Measurements from ENCODE around the gene SEC61A2. TPM values are rescaled to one million over a fixed set of nuclear protein-coding genes. Genes with fewer than 3 reads are reported as not detected.

SEC61A2 gene
- total and polyA plus RNA-seq, 2 donors (not counting 3 experiments of a cell fraction or from before 2014, with no cell fraction given) = 7.3 to 7.5 TPM

DNA sequence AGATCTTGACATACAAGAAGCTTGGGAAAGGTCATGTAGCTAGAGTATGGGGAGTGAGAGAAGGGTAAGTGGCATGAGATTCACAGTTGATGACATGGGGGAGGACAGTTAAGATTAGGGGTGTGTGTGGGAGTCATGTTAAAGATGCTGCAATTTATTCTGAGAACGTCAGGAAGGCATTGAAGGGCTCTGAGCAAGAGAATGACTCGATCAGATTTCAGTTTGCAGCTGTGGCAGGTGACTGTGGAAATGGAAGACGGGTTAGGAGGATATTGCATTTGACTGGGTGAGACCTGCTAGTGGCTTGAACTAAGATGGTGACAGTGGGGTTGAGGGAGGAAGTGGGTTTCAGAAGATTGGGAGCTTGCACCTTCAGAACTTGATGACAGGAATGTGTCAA lies 72.1 kb downstream of the SEC61A2 start:
- H4K20me1 ChIP-seq (replicated peaks; ENCODE audit: control insufficient read depth, extremely low read depth, insufficient read depth, low read length) = no peaks in the 10 kb centered on the region
- POLR2A ChIA-PET = no interaction called here
- H3K4me2 ChIP-seq (ENCODE audit: insufficient read depth, low read length) = no peak overlapping the region
- H3K4me3 ChIP-seq (replicated peaks in 1 of 3; ENCODE audit: insufficient read depth in 1 of 3, low read depth in 1 of 3, low read length in 3 of 3) = no peak overlapping the region
- TF ChIP-seq, protein P1, sequence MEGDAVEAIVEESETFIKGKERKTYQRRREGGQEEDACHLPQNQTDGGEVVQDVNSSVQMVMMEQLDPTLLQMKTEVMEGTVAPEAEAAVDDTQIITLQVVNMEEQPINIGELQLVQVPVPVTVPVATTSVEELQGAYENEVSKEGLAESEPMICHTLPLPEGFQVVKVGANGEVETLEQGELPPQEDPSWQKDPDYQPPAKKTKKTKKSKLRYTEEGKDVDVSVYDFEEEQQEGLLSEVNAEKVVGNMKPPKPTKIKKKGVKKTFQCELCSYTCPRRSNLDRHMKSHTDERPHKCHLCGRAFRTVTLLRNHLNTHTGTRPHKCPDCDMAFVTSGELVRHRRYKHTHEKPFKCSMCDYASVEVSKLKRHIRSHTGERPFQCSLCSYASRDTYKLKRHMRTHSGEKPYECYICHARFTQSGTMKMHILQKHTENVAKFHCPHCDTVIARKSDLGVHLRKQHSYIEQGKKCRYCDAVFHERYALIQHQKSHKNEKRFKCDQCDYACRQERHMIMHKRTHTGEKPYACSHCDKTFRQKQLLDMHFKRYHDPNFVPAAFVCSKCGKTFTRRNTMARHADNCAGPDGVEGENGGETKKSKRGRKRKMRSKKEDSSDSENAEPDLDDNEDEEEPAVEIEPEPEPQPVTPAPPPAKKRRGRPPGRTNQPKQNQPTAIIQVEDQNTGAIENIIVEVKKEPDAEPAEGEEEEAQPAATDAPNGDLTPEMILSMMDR (IDR thresholded peaks at IDR 0.05; ENCODE audit: extremely low read depth in 1 of 2, insufficient read depth in 1 of 2, low read depth in 1 of 2, low read length in 2 of 2) = no peak
- TF ChIP-seq FOS (IDR thresholded peaks at IDR 0.05; ENCODE audit: borderline replicate concordance, insufficient read depth, low read length) = no peak
- TF ChIP-seq POLR2AphosphoS5 (IDR thresholded peaks at IDR 0.05; ENCODE audit: insufficient read depth, low read depth, low read length) = no peak
- TF ChIP-seq POLR2A (IDR thresholded peaks at IDR 0.05; ENCODE audit: low read depth, low read length) = no peak
- TF ChIP-seq, protein P2, sequence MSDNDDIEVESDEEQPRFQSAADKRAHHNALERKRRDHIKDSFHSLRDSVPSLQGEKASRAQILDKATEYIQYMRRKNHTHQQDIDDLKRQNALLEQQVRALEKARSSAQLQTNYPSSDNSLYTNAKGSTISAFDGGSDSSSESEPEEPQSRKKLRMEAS (IDR thresholded peaks at IDR 0.05; ENCODE audit: insufficient read depth, insufficient read length) = no peak
- TF ChIP-seq EZH2 (IDR thresholded peaks at IDR 0.05; ENCODE audit: borderline replicate concordance, low read depth, low read length, severe bottlenecking) = no peak
- no peak for TF ChIP-seq GATA2 (IDR thresholded peaks at IDR 0.05; ENCODE audit: insufficient read depth, insufficient read length, low read depth, low read length)
- TF ChIP-seq MYC (IDR thresholded peaks at IDR 0.05; ENCODE audit: low read depth, low read length) = no peak
- H3K9ac ChIP-seq (replicated peaks; ENCODE audit: extremely low read depth, insufficient read depth, low read length) = no peak overlapping the region
- H3K27ac ChIP-seq (ENCODE audit: insufficient read depth, low read depth, low read length) = no peak overlapping the region
- no peak for FAIRE-seq
- dilution Hi-C loops (cut with MboI; ENCODE audit: extremely low pct_ligation_motif_present, low sequenced_read_pairs) = no loop called here
- no peak overlapping the region for H2AFZ ChIP-seq (ENCODE audit: low read depth, low read length)
- H3K9me3 ChIP-seq (replicated peaks; ENCODE audit: control insufficient read depth, insufficient read depth, low read length) = no peaks in the 10 kb centered on the region
- CTCF ChIA-PET = no interaction called here
- H3K27me3 ChIP-seq (ENCODE audit: control insufficient read depth in 2 of 2, insufficient read depth in 2 of 2, low read length in 2 of 2) = no peaks in the 10 kb centered on the region
- no TSS peak for BruUV-seq (replicated peaks)
- H3K36me3 ChIP-seq (ENCODE audit: control insufficient read depth in 2 of 2, extremely low read depth in 1 of 2, insufficient read depth in 2 of 2, low read length in 2 of 2) = peaks cover 6 to 14% of the 10 kb centered on the region in 2 experiments
- H3K9me1 ChIP-seq (replicated peaks; ENCODE audit: control insufficient read depth, extremely low read depth, insufficient read depth, low read length) = no peaks in the 10 kb centered on the region
- DNase-seq (ENCODE audit: low read depth, low spot score) = no peak
- peaks cover 90% of the 10 kb centered on the region for H3K79me2 ChIP-seq (ENCODE audit: control insufficient read depth, insufficient read depth, low read length)
- intact Hi-C loops (cut with micrococcal nuclease) = no loop called here
- H3K4me1 ChIP-seq (ENCODE audit: control insufficient read depth, extremely low read depth, insufficient read depth, low read length) = peaks cover 4% of the 10 kb centered on the region

All from endothelial cell of umbilical vein (primary cell).